DOHH2 (cell line): ENCODE measurements around the gene PIAS1.

Source experiments
- H3F3A ChIP-seq: fragments of 200-600 bp; sonication (generic), shearing (Covaris generic); 2 replicates; pipeline ENCODE4 v1.6.0; 2016; ENCODE audit warnings: antibody characterized with exemption, mild to moderate bottlenecking; ENCODE audit not compliant: control insufficient read depth, insufficient read depth
- H3K27ac ChIP-seq: fragments of 200-600 bp; sonication (generic); 2 replicates; pipeline ENCODE4 v1.5.1; 2014; ENCODE audit warnings: low read depth, mild to moderate bottlenecking, low read length, moderate library complexity
- H3K27me3 ChIP-seq: fragments of 200-600 bp; sonication (generic); 2 replicates; pipeline ENCODE4 v1.6.1; 2014; ENCODE audit warnings: mild to moderate bottlenecking, low read length, mixed read lengths; ENCODE audit not compliant: control insufficient read depth
- H3K36me3 ChIP-seq: fragments of 200-600 bp; sonication (generic); 2 replicates; pipeline ENCODE4 v1.6.1; 2014; ENCODE audit warnings: mild to moderate bottlenecking, low read length, moderate library complexity, mixed read lengths; ENCODE audit not compliant: control insufficient read depth
- H3K4me1 ChIP-seq: fragments of 200-600 bp; sonication (generic); 2 replicates; pipeline ENCODE4 v1.6.1; 2014; ENCODE audit warnings: mild to moderate bottlenecking, low read length, mixed read lengths; ENCODE audit not compliant: control insufficient read depth
- H3K4me2 ChIP-seq: fragments of 200-600 bp; sonication (generic); 2 replicates; pipeline ENCODE4 v1.6.0; 2014; ENCODE audit warnings: mild to moderate bottlenecking, low read length, moderate library complexity
- H3K4me3 ChIP-seq: fragments of 200-600 bp; sonication (generic); 2 replicates; pipeline ENCODE4 v1.5.1; 2014; ENCODE audit warnings: mild to moderate bottlenecking, low read length, mixed read lengths
- H3K79me2 ChIP-seq: fragments of 200-600 bp; sonication (generic); 2 replicates; pipeline ENCODE4 v1.6.1; 2014; ENCODE audit warnings: mild to moderate bottlenecking, low read length, mixed read lengths; ENCODE audit not compliant: control insufficient read depth
- H3K9me2 ChIP-seq: fragments of 200-600 bp; sonication (generic); replicated peaks from 2 replicates; pipeline ENCODE4 v1.6.1; 2014; ENCODE audit warnings: mild to moderate bottlenecking, low read length, mixed read lengths; ENCODE audit not compliant: control insufficient read depth
- H3K9me3 ChIP-seq: fragments of 200-600 bp; sonication (generic); 2 replicates; pipeline ENCODE4 v1.6.1; 2014; ENCODE audit warnings: antibody characterized with exemption, low read length, mixed read lengths; ENCODE audit not compliant: control insufficient read depth, insufficient read depth
- H4K20me1 ChIP-seq: fragments of 200-600 bp; sonication (generic); 2 replicates; pipeline ENCODE4 v1.6.0; 2014; ENCODE audit warnings: low read depth, mild to moderate bottlenecking, antibody characterized with exemption, low read length, moderate library complexity; ENCODE audit not compliant: control insufficient read depth, insufficient read depth
- EZH2phosphoT487 ChIP-seq: fragments of 200-600 bp; sonication (generic); IDR thresholded peaks from 2 replicates; pipeline ENCODE4 v1.6.1; 2017; ENCODE audit warnings: borderline replicate concordance, mild to moderate bottlenecking, antibody characterized with exemption, low read length, moderate library complexity, mixed read lengths
- TF ChIP-seq, protein P1 (sequence below): fragments of 200-600 bp; sonication (generic); IDR thresholded peaks from one replicate; pipeline ENCODE4 v1.5.1; 2014; ENCODE audit warnings: antibody characterized with exemption, mild to moderate bottlenecking, low read depth, low read length; ENCODE audit not compliant: poor library complexity, severe bottlenecking

PIAS1 gene

DNA sequence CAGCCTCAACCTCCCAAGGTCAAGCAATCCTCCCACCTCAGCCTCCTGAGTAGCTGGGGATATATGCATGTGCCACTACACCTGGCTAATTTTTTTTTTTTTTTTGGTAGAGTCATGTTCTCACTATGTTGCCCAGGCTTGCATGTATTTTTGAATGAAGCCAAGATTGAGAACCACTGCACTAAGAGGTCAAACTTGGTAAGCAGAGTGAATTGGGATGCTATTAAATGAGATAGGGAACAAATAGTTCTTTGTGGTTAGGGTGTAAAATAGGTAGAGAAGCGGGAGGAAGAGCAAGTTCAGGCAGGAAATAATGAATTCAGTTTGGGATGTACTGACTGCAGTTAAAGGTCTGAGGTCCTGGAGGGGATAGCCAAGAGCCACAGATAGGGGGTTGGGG is 39.9 kb upstream of the PIAS1 start:
- no peaks in the 10 kb centered on the region for H3K27me3 ChIP-seq
- H3K4me3 ChIP-seq, result no peak overlapping the region
- no peak overlapping the region for H3K27ac ChIP-seq
- H3K4me1 ChIP-seq, result no peaks in the 10 kb centered on the region
- H4K20me1 ChIP-seq, result no peaks in the 10 kb centered on the region
- H3K36me3 ChIP-seq, result no peaks in the 10 kb centered on the region
- TF ChIP-seq, protein P1, sequence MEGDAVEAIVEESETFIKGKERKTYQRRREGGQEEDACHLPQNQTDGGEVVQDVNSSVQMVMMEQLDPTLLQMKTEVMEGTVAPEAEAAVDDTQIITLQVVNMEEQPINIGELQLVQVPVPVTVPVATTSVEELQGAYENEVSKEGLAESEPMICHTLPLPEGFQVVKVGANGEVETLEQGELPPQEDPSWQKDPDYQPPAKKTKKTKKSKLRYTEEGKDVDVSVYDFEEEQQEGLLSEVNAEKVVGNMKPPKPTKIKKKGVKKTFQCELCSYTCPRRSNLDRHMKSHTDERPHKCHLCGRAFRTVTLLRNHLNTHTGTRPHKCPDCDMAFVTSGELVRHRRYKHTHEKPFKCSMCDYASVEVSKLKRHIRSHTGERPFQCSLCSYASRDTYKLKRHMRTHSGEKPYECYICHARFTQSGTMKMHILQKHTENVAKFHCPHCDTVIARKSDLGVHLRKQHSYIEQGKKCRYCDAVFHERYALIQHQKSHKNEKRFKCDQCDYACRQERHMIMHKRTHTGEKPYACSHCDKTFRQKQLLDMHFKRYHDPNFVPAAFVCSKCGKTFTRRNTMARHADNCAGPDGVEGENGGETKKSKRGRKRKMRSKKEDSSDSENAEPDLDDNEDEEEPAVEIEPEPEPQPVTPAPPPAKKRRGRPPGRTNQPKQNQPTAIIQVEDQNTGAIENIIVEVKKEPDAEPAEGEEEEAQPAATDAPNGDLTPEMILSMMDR, result no peak
- no peak for TF ChIP-seq EZH2phosphoT487
- H3K79me2 ChIP-seq, result no peaks in the 10 kb centered on the region
- H3F3A ChIP-seq, result no peaks in the 10 kb centered on the region
- no peaks in the 10 kb centered on the region for H3K9me2 ChIP-seq
- no peak overlapping the region for H3K4me2 ChIP-seq
- no peaks in the 10 kb centered on the region for H3K9me3 ChIP-seq

DNA sequence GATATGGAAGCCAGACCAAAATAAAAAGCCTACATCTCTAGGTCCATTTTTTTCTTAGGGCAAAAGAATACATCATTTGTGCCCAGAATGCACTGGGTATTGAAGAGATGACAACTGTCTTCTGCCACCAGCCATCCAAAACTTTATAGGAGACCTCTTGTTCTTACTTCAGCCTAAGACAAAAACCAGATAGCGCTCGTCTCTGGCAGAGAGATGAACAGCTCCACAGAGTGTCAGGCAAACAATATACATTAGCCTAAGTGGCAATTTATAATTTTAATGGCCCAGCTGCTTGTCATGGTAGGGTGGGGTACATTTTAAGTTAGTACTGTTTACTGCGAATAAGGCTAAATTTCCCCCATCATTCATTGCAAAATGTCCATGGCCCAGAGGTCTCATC is 38.9 kb upstream of the PIAS1 start:
- Histone ChIP-seq H3K9me3 (no peaks in the 10 kb centered on the region), H4K20me1 (no peaks in the 10 kb centered on the region), H3K79me2 (no peaks in the 10 kb centered on the region), H3K27ac (no peak overlapping the region), H3K36me3 (no peaks in the 10 kb centered on the region), H3K27me3 (no peaks in the 10 kb centered on the region), H3F3A (no peaks in the 10 kb centered on the region), H3K4me3 (no peak overlapping the region), H3K4me2 (no peak overlapping the region), H3K9me2 (no peaks in the 10 kb centered on the region), H3K4me1 (no peaks in the 10 kb centered on the region)
- no peak for TF ChIP-seq EZH2phosphoT487
- TF ChIP-seq, protein P1, result no peak

DNA sequence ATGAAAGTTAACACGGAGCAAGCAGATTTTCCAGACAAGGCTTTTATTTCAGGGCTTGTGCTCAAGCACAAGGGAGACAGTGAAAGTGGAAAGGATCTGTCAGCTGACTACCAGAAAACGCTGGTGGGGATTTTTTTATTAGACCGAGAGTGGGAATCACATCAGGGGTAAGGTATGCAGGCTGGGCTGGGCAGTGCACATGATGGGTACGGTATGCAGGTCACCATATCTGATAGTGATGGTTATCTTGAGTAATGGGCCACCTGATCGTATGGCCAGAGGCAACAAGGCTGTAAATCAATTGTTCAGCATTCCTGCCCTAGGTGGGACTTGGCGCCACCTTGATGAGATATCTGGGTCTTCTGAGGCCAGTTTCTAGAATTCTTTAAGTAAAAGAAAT is 36.9 kb upstream of the PIAS1 start:
- Histone ChIP-seq H4K20me1 (no peaks in the 10 kb centered on the region), H3K27me3 (no peaks in the 10 kb centered on the region; the same call in 1 of the 2 replicates), H3K27ac (no peak overlapping the region), H3F3A (no peaks in the 10 kb centered on the region), H3K79me2 (no peaks in the 10 kb centered on the region), H3K36me3 (no peaks in the 10 kb centered on the region), H3K9me3 (no peaks in the 10 kb centered on the region), H3K4me3 (no peak overlapping the region), H3K4me2 (no peak overlapping the region), H3K9me2 (no peaks in the 10 kb centered on the region), H3K4me1 (no peaks in the 10 kb centered on the region)
- no peak for TF ChIP-seq EZH2phosphoT487
- TF ChIP-seq, protein P1, result no peak
